Mesendoderm (in vitro differentiated cells): ENCODE measurements around the gene MYO16.
A peak's percentile ranks its signal among the peaks of the same experiment; 100 is the strongest.

Experiments
- DNase-seq: peaks from one replicate; pipeline ENCODE4 v3.0.0; 2013
- H2AK5ac ChIP-seq: 2 replicates; pipeline ENCODE4 v1.6.1; 2013; ENCODE audit warnings: low read length, inconsistent platforms
- H2BK120ac ChIP-seq: 2 replicates; pipeline ENCODE4 v1.6.1; 2013; ENCODE audit warnings: low read depth, mild to moderate bottlenecking, low read length, moderate library complexity, mixed read lengths
- H2BK15ac ChIP-seq: replicated peaks from 2 replicates; pipeline ENCODE4 v1.6.1; 2013; ENCODE audit warnings: low read depth, mild to moderate bottlenecking, moderate library complexity
- H2BK5ac ChIP-seq: 2 replicates; pipeline ENCODE4 v1.6.1; 2013; ENCODE audit warnings: low read length, inconsistent platforms
- H3K18ac ChIP-seq: 2 replicates; pipeline ENCODE4 v1.6.1; 2013; ENCODE audit warnings: mild to moderate bottlenecking, low read length, mixed read lengths
- H3K23ac ChIP-seq: one replicate; pipeline ENCODE4 v1.6.1; 2013; ENCODE audit warnings: low read length
- H3K27ac ChIP-seq: 2 replicates; pipeline ENCODE4 v1.5.1; 2013; ENCODE audit warnings: low read depth, mild to moderate bottlenecking, inconsistent platforms, low read length, moderate library complexity
- H3K27me3 ChIP-seq: 2 replicates; pipeline ENCODE4 v1.6.1; 2013; ENCODE audit warnings: low read length, control low read depth, mild to moderate bottlenecking, inconsistent platforms; ENCODE audit not compliant: insufficient read depth, poor library complexity
- H3K36me3 ChIP-seq: 2 replicates; pipeline ENCODE4 v1.6.1; 2013; ENCODE audit warnings: low read length, inconsistent platforms; ENCODE audit not compliant: control insufficient read depth, insufficient read depth
- H3K4ac ChIP-seq: one replicate; pipeline ENCODE4 v1.6.1; 2013; ENCODE audit warnings: low read depth, mild to moderate bottlenecking, low read length, moderate library complexity
- H3K4me1 ChIP-seq: 2 replicates; pipeline ENCODE4 v1.6.1; 2013; ENCODE audit warnings: low read depth, low read length, inconsistent platforms; ENCODE audit not compliant: control insufficient read depth
- H3K4me2 ChIP-seq: 2 replicates; pipeline ENCODE4 v1.6.1; 2013; ENCODE audit warnings: low read length
- H3K4me3 ChIP-seq: 2 replicates; pipeline ENCODE4 v1.5.1; 2013; ENCODE audit warnings: mild to moderate bottlenecking, low read length
- H3K56ac ChIP-seq: one replicate; pipeline ENCODE4 v1.6.1; 2013; ENCODE audit warnings: low read length
- H3K79me1 ChIP-seq: 2 replicates; pipeline ENCODE4 v1.6.1; 2013; ENCODE audit warnings: low read length, inconsistent platforms
- H3K79me2 ChIP-seq: 2 replicates; pipeline ENCODE4 v1.6.1; 2013; ENCODE audit warnings: mild to moderate bottlenecking, low read length; ENCODE audit not compliant: control insufficient read depth, insufficient read depth
- H3K9ac ChIP-seq: 2 replicates; pipeline ENCODE4 v1.6.1; 2013; ENCODE audit warnings: low read length, inconsistent platforms
- H4K5ac ChIP-seq: one replicate; pipeline ENCODE4 v1.6.1; 2013; ENCODE audit warnings: low read length
- H4K8ac ChIP-seq: one replicate; pipeline ENCODE4 v1.6.1; 2013; ENCODE audit warnings: low read depth, mild to moderate bottlenecking, control low read depth, low read length, moderate library complexity
- WGBS: extraction: QIAGEN DNeasy Blood & Tissue Kit; methylation state at CpG from one replicate; pipeline ENCODE4 v1.1.7; 2013; ENCODE audit warnings: low lambda C conversion rate, missing lambda C conversion rate; ENCODE audit not compliant: insufficient coverage; ENCODE audit errors: extremely low coverage; 5-methylcytosine and 5-hydroxymethylcytosine counted together

The MYO16 gene

DNA sequence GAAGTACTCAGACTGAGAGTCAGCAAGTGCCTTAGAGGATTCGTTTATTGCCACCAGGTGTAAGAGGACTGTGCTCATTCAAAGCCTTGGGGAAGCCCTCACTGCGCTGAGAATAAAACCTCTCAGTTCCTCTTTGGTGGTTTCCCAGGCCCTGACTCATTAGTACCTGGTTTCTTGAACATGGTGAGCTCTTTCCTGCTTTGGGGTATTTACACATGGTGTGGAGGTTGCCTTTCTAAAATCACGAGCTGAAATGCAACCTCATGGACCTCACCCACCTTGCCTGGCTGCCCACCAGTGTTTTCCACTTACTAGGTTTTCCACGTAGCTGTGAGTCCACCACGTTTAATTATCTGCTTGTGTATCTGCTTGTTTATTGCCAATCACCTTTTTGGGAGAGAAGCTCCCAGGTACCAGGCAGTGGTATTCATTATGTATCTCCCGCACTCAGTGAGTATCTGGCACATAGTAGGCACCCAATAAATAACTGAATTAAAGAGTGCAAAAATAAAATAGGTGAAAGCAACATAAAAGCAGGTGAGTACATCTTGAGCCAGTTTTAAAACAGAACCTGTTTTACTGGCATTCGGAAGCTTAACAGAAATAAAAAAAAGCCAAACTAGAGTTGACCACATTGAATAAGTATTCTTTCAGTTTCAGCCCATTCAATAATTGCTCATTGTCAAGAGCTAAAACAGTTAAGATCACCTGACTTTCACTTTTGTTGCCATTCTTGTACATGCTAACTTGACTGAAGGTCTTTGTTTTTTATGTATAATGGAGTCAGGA, 533.0 kb downstream of the MYO16 start:
- no peak overlapping the region for H3K9ac ChIP-seq
- no peak overlapping the region for H3K18ac ChIP-seq
- no peak overlapping the region for H2BK120ac ChIP-seq
- no peaks in the 10 kb centered on the region for H3K27me3 ChIP-seq
- no peak overlapping the region for H4K8ac ChIP-seq
- H2BK5ac ChIP-seq: no peak overlapping the region
- no peak overlapping the region for H3K4me3 ChIP-seq
- H3K27ac ChIP-seq: no peak overlapping the region
- H2AK5ac ChIP-seq: no peak overlapping the region
- H3K79me2 ChIP-seq: no peaks in the 10 kb centered on the region
- no peak overlapping the region for H2BK15ac ChIP-seq
- H3K4me1 ChIP-seq: no peaks in the 10 kb centered on the region
- no peak overlapping the region for H3K23ac ChIP-seq
- no peak for DNase-seq
- no CpG with 5 or more reads among the region's 7 CpGs for WGBS
- no peak overlapping the region for H3K56ac ChIP-seq
- no peaks in the 10 kb centered on the region for H3K79me1 ChIP-seq
- H3K4me2 ChIP-seq: no peak overlapping the region
- H3K36me3 ChIP-seq: no peaks in the 10 kb centered on the region
- H3K4ac ChIP-seq: no peak overlapping the region
- H4K5ac ChIP-seq: no peak overlapping the region

DNA sequence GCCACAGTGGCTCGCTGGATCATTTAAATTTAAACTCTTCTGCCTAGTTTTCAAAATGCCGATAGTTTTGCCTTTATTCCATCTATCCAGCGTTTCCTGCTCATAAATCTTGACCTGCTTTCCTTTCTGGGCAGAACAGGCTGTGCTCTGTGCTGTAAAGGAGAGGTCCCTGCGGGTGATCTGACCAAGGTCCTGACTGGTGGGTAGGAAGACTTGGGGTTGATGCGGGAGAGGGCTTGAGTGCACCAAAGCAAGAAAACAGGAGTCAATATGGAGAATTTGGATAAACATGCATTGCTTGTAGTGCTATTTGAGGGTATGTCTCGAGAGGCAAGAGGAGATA, 533.6 kb downstream of the MYO16 start:
- Histone ChIP-seq H2AK5ac (no peak overlapping the region), H2BK120ac (no peak overlapping the region), H3K23ac (no peak overlapping the region), H3K18ac (no peak overlapping the region), H3K4me1 (no peaks in the 10 kb centered on the region), H2BK5ac (no peak overlapping the region), H4K8ac (no peak overlapping the region), H2BK15ac (no peak overlapping the region), H3K27ac (no peak overlapping the region), H3K4ac (no peak overlapping the region), H3K79me1 (no peaks in the 10 kb centered on the region), H3K9ac (no peak overlapping the region), H3K56ac (no peak overlapping the region), H3K4me3 (no peak overlapping the region), H3K27me3 (no peaks in the 10 kb centered on the region), H4K5ac (no peak overlapping the region), H3K4me2 (no peak overlapping the region), H3K36me3 (no peaks in the 10 kb centered on the region), H3K79me2 (no peaks in the 10 kb centered on the region)
- WGBS: no CpG with 5 or more reads among the region's 6 CpGs
- DNase-seq: peak; percentile 28

DNA sequence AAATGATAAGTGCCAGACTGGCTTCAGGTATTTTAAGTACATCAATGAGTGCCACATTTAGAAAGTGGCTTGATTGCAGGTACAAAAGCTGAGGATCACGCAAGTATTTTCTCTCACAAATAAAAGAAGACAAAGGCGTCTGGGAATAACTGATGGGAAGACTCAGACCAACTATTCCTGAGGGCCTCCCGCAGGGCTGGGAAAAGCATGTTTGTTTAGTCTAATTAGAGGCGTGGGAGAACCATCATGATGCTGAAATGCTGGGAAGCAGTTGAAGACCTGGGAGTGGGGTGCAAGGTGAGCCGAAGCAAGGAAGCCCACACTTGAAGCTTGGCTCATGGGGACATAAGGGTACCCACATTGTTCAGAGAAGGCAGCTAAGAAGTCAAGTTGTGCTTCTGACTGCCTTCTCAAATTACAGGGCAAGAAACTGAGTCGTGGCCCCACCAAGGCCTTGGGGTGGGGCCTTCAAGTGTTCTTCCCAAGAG, 536.0 kb downstream of the MYO16 start:
- Histone ChIP-seq H3K4me2 (no peak overlapping the region), H3K56ac (no peak overlapping the region), H3K9ac (no peak overlapping the region), H3K4me1 (no peaks in the 10 kb centered on the region), H2BK5ac (no peak overlapping the region), H3K4ac (no peak overlapping the region), H3K18ac (no peak overlapping the region), H3K79me2 (no peaks in the 10 kb centered on the region), H3K36me3 (no peaks in the 10 kb centered on the region), H2AK5ac (no peak overlapping the region), H3K79me1 (no peaks in the 10 kb centered on the region), H4K5ac (no peak overlapping the region), H4K8ac (no peak overlapping the region), H3K27ac (no peak overlapping the region), H3K4me3 (no peak overlapping the region), H2BK15ac (no peak overlapping the region), H2BK120ac (no peak overlapping the region), H3K27me3 (no peaks in the 10 kb centered on the region), H3K23ac (no peak overlapping the region)
- no CpG with 5 or more reads among the region's 6 CpGs for WGBS
- DNase-seq: no peak

DNA sequence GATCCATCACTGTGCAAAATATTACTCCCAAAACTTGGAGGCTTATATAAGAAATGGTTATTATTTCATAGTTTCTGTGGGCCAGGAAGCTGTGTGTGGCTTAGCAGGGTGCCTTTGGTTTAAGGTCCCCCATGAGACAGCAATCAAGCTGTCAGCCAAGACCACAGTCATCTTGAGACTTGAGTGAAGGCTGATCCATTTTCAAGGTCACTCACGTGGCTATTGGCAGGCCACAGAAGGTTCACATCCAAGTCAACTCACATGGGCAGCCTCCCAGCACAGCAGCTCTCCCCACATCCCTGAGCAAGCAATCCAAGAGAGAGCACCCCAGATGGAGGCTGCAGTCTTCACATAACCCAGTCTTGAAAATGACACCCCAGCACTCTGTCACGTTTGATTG, 537.4 kb downstream of the MYO16 start:
- H4K5ac ChIP-seq: no peak overlapping the region
- no peak overlapping the region for H3K4ac ChIP-seq
- no peak overlapping the region for H3K9ac ChIP-seq
- H3K27me3 ChIP-seq: no peaks in the 10 kb centered on the region
- WGBS: no CpG with 5 or more reads among the region's 2 CpGs
- no peak overlapping the region for H3K27ac ChIP-seq
- H3K4me3 ChIP-seq: no peak overlapping the region
- no peak overlapping the region for H2BK5ac ChIP-seq
- H2BK15ac ChIP-seq: no peak overlapping the region
- H3K23ac ChIP-seq: no peak overlapping the region
- DNase-seq: no peak
- no peaks in the 10 kb centered on the region for H3K4me1 ChIP-seq
- H3K36me3 ChIP-seq: no peaks in the 10 kb centered on the region
- no peak overlapping the region for H3K18ac ChIP-seq
- no peaks in the 10 kb centered on the region for H3K79me2 ChIP-seq
- H3K56ac ChIP-seq: no peak overlapping the region
- H2BK120ac ChIP-seq: no peak overlapping the region
- no peaks in the 10 kb centered on the region for H3K79me1 ChIP-seq
- H3K4me2 ChIP-seq: no peak overlapping the region
- no peak overlapping the region for H4K8ac ChIP-seq
- no peak overlapping the region for H2AK5ac ChIP-seq

DNA sequence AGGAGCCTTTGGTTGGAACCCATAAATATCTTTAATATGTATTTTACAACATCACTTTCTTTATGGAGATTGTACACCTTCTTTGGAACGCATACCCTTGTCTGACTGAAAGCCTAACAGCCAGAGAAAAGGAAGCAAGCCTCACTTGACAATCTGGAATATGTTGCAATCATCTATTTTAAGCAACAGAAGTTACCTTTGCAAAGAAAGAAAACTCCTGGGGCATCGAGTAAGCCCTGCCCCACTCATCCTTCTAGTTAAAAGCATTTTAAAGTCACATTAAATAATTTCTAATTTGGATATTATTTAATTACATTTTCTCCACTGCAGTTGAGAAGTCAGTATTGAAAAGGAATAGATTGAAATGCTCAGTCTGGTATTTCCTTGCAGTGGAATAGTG, 542.7 kb downstream of the MYO16 start:
- H3K56ac ChIP-seq: no peak overlapping the region
- no peaks in the 10 kb centered on the region for H3K27me3 ChIP-seq
- no CpG with 5 or more reads among the region's 2 CpGs for WGBS

DNA sequence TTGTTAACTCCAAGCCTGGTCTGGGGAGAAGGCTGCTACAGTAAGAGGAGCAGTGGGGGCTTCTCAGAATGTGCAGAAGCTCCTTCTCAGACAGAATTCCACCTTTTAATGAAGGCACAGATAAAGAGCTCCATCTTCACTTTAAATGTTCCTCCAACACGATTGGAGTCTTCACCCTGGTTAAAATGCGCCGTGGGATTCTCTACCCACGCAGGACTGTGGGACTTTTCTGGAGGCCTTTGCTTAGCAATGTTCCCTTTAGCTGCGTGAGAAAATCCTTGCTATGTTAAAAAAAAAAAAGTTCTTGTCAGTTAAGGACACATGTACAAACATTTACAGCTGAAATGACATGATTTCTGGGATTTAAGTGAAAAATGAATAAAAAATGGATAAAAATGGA, 546.3 kb downstream of the MYO16 start:
- H3K23ac ChIP-seq: no peak overlapping the region
- no peak overlapping the region for H3K4ac ChIP-seq
- no peak overlapping the region for H3K27ac ChIP-seq
- H3K79me2 ChIP-seq: no peaks in the 10 kb centered on the region
- H3K27me3 ChIP-seq: no peaks in the 10 kb centered on the region
- no peak overlapping the region for H4K8ac ChIP-seq
- H3K9ac ChIP-seq: no peak overlapping the region
- no peaks in the 10 kb centered on the region for H3K79me1 ChIP-seq
- no peak overlapping the region for H3K56ac ChIP-seq
- no peak for DNase-seq
- no CpG with 5 or more reads among the region's 5 CpGs for WGBS
- no peaks in the 10 kb centered on the region for H3K36me3 ChIP-seq
- no peaks in the 10 kb centered on the region for H3K4me1 ChIP-seq
- no peak overlapping the region for H2AK5ac ChIP-seq
- no peak overlapping the region for H3K4me3 ChIP-seq
- H3K4me2 ChIP-seq: no peak overlapping the region
- H3K18ac ChIP-seq: no peak overlapping the region
- H2BK15ac ChIP-seq: no peak overlapping the region
- H2BK120ac ChIP-seq: no peak overlapping the region
- no peak overlapping the region for H4K5ac ChIP-seq
- H2BK5ac ChIP-seq: no peak overlapping the region

More for the DNA sequence above, 542.7 kb downstream of the MYO16 start:
- H3K4me3 ChIP-seq: no peak overlapping the region
- no peaks in the 10 kb centered on the region for H3K79me1 ChIP-seq
- H3K23ac ChIP-seq: no peak overlapping the region
- no peak overlapping the region for H3K4ac ChIP-seq
- no peak overlapping the region for H2BK5ac ChIP-seq
- H2AK5ac ChIP-seq: no peak overlapping the region
- no peak overlapping the region for H4K5ac ChIP-seq
- DNase-seq: no peak
- no peaks in the 10 kb centered on the region for H3K4me1 ChIP-seq
- H4K8ac ChIP-seq: no peak overlapping the region
- no peak overlapping the region for H2BK120ac ChIP-seq
- no peaks in the 10 kb centered on the region for H3K36me3 ChIP-seq
- H2BK15ac ChIP-seq: no peak overlapping the region
- no peak overlapping the region for H3K18ac ChIP-seq
- no peak overlapping the region for H3K4me2 ChIP-seq
- H3K79me2 ChIP-seq: no peaks in the 10 kb centered on the region
- H3K27ac ChIP-seq: no peak overlapping the region
- no peak overlapping the region for H3K9ac ChIP-seq
